ENCODE measurements around the gene IFT52.

Gene IFT52

GRCh38 chr20:43568706-43569105 lies 22.0 kb upstream of the IFT52 start:
- Histone ChIP-seq H2AFZ (ENCODE audit: low read length) (no peak overlapping the region), H2BK5ac (ENCODE audit: low read length) (no peak overlapping the region), H3K23ac (ENCODE audit: low read depth, low read length, poor library complexity) (no peak overlapping the region), H3K14ac (ENCODE audit: low read length) (no peak overlapping the region), H3K4ac (ENCODE audit: low read length) (no peak overlapping the region), H3K9ac (ENCODE audit: low read depth, low read length, poor library complexity) (no peak overlapping the region), H2AK5ac (ENCODE audit: low read depth, low read length) (no peak overlapping the region), H2BK15ac (ENCODE audit: low read length) (no peak overlapping the region), H3K4me2 (ENCODE audit: insufficient read depth, low read length, poor library complexity, severe bottlenecking) (no peak overlapping the region), H3K36me3 (replicated peaks in 1 of 2; ENCODE audit: control insufficient read depth in 2 of 2, insufficient read depth in 2 of 2, low read length in 2 of 2) (no peaks in the 10 kb centered on the region), H4K91ac (ENCODE audit: low read depth, low read length, poor library complexity) (no peak overlapping the region), H2BK120ac (ENCODE audit: low read depth, low read length) (no peak overlapping the region), H3K18ac (ENCODE audit: low read length) (no peak overlapping the region), H3K79me1 (ENCODE audit: low read depth, low read length) (no peaks in the 10 kb centered on the region), H3K27me3 (ENCODE audit: control insufficient read depth in 3 of 3, insufficient read depth in 3 of 3, low read depth in 1 of 3, low read length in 3 of 3) (peaks cover 0 to 3% (median 0%) of the 10 kb centered on the region in 3 experiments), H3K4me1 (ENCODE audit: control insufficient read depth in 2 of 2, insufficient read depth in 1 of 2, low read depth in 1 of 2, low read length in 2 of 2) (no peaks in the 10 kb centered on the region), H3K4me3 (ENCODE audit: low read length in 2 of 2) (no peak overlapping the region), H4K8ac (ENCODE audit: low read depth, low read length) (no peak overlapping the region), H3K9me3 (replicated peaks in 1 of 2; ENCODE audit: control insufficient read depth in 2 of 2, insufficient read depth in 1 of 2, low read depth in 1 of 2, low read length in 2 of 2) (no peaks in the 10 kb centered on the region), H3K27ac (replicated peaks; ENCODE audit: low read length) (no peak overlapping the region), H2BK12ac (ENCODE audit: low read length) (no peak overlapping the region)
- DNase-seq (ENCODE audit: low spot score): no peak
- no CpG with 5 or more reads among the region's 4 CpGs for WGBS, 2 donors (ENCODE audit: extremely low coverage in 2 of 2, insufficient read length in 2 of 2, insufficient replicate concordance in 1 of 2)

GRCh38 chr20:43569282-43569681 lies 21.5 kb upstream of the IFT52 start:
- no peak for DNase-seq (ENCODE audit: low spot score)
- H3K23ac ChIP-seq (ENCODE audit: low read depth, low read length, poor library complexity): no peak overlapping the region
- no peak overlapping the region for H3K9ac ChIP-seq (ENCODE audit: low read depth, low read length, poor library complexity)
- no peak overlapping the region for H2AK5ac ChIP-seq (ENCODE audit: low read depth, low read length)
- H3K4me2 ChIP-seq (ENCODE audit: insufficient read depth, low read length, poor library complexity, severe bottlenecking): no peak overlapping the region
- no peak overlapping the region for H3K4me3 ChIP-seq (ENCODE audit: low read length in 2 of 2)
- no peak overlapping the region for H2AFZ ChIP-seq (ENCODE audit: low read length)
- no peak overlapping the region for H2BK15ac ChIP-seq (ENCODE audit: low read length)
- no peak overlapping the region for H4K8ac ChIP-seq (ENCODE audit: low read depth, low read length)
- no peak overlapping the region for H2BK120ac ChIP-seq (ENCODE audit: low read depth, low read length)
- no peaks in the 10 kb centered on the region for H3K9me3 ChIP-seq (replicated peaks in 1 of 2; ENCODE audit: control insufficient read depth in 2 of 2, insufficient read depth in 1 of 2, low read depth in 1 of 2, low read length in 2 of 2)
- H2BK12ac ChIP-seq (ENCODE audit: low read length): no peak overlapping the region
- H3K27ac ChIP-seq (replicated peaks; ENCODE audit: low read length): no peak overlapping the region
- peaks cover 0 to 3% (median 0%) of the 10 kb centered on the region in 3 experiments for H3K27me3 ChIP-seq (ENCODE audit: control insufficient read depth in 3 of 3, insufficient read depth in 3 of 3, low read depth in 1 of 3, low read length in 3 of 3)
- no peak overlapping the region for H2BK5ac ChIP-seq (ENCODE audit: low read length)
- no peaks in the 10 kb centered on the region for H3K4me1 ChIP-seq (ENCODE audit: control insufficient read depth in 2 of 2, insufficient read depth in 1 of 2, low read depth in 1 of 2, low read length in 2 of 2)
- H3K79me1 ChIP-seq (ENCODE audit: low read depth, low read length): no peaks in the 10 kb centered on the region
- WGBS, 2 donors (ENCODE audit: extremely low coverage in 2 of 2, insufficient read length in 2 of 2, insufficient replicate concordance in 1 of 2): no CpG with 5 or more reads among the region's 10 CpGs
- no peak overlapping the region for H4K91ac ChIP-seq (ENCODE audit: low read depth, low read length, poor library complexity)
- H3K4ac ChIP-seq (ENCODE audit: low read length): no peak overlapping the region
- H3K14ac ChIP-seq (ENCODE audit: low read length): no peak overlapping the region
- H3K36me3 ChIP-seq (replicated peaks in 1 of 2; ENCODE audit: control insufficient read depth in 2 of 2, insufficient read depth in 2 of 2, low read length in 2 of 2): no peaks in the 10 kb centered on the region
- no peak overlapping the region for H3K18ac ChIP-seq (ENCODE audit: low read length)

GRCh38 chr20:43570496-43570895 lies 20.2 kb upstream of the IFT52 start:
- H3K36me3 ChIP-seq (replicated peaks in 1 of 2; ENCODE audit: control insufficient read depth in 2 of 2, insufficient read depth in 2 of 2, low read length in 2 of 2): no peaks in the 10 kb centered on the region
- H2BK5ac ChIP-seq (ENCODE audit: low read length): no peak overlapping the region
- H3K4me2 ChIP-seq (ENCODE audit: insufficient read depth, low read length, poor library complexity, severe bottlenecking): no peak overlapping the region
- H3K14ac ChIP-seq (ENCODE audit: low read length): no peak overlapping the region
- H3K9me3 ChIP-seq (replicated peaks in 1 of 2; ENCODE audit: control insufficient read depth in 2 of 2, insufficient read depth in 1 of 2, low read depth in 1 of 2, low read length in 2 of 2): no peaks in the 10 kb centered on the region
- no peak overlapping the region for H3K4ac ChIP-seq (ENCODE audit: low read length)
- H3K27me3 ChIP-seq (ENCODE audit: control insufficient read depth in 3 of 3, insufficient read depth in 3 of 3, low read depth in 1 of 3, low read length in 3 of 3): peaks cover 0 to 3% (median 0%) of the 10 kb centered on the region in 3 experiments
- peak overlapping the region; percentile 61 for H3K23ac ChIP-seq (ENCODE audit: low read depth, low read length, poor library complexity)
- H4K91ac ChIP-seq (ENCODE audit: low read depth, low read length, poor library complexity): no peak overlapping the region
- H2AK5ac ChIP-seq (ENCODE audit: low read depth, low read length): no peak overlapping the region
- H3K27ac ChIP-seq (replicated peaks; ENCODE audit: low read length): no peak overlapping the region
- no peak overlapping the region for H3K18ac ChIP-seq (ENCODE audit: low read length)
- no peak overlapping the region for H2BK12ac ChIP-seq (ENCODE audit: low read length)
- no peak overlapping the region for H2BK120ac ChIP-seq (ENCODE audit: low read depth, low read length)
- no peak overlapping the region for H4K8ac ChIP-seq (ENCODE audit: low read depth, low read length)
- DNase-seq (ENCODE audit: low spot score): no peak
- H3K9ac ChIP-seq (ENCODE audit: low read depth, low read length, poor library complexity): no peak overlapping the region
- no peak overlapping the region for H2BK15ac ChIP-seq (ENCODE audit: low read length)
- H3K4me3 ChIP-seq (ENCODE audit: low read length in 2 of 2): no peak overlapping the region
- WGBS, 2 donors (ENCODE audit: extremely low coverage in 2 of 2, insufficient read length in 2 of 2, insufficient replicate concordance in 1 of 2): no CpG with 5 or more reads among the region's 10 CpGs
- no peaks in the 10 kb centered on the region for H3K4me1 ChIP-seq (ENCODE audit: control insufficient read depth in 2 of 2, insufficient read depth in 1 of 2, low read depth in 1 of 2, low read length in 2 of 2)
- H2AFZ ChIP-seq (ENCODE audit: low read length): no peak overlapping the region
- no peaks in the 10 kb centered on the region for H3K79me1 ChIP-seq (ENCODE audit: low read depth, low read length)

- H3K18ac ChIP-seq (ENCODE audit: low read length): no peak overlapping the region
- no CpG with 5 or more reads among the region's 3 CpGs for WGBS, 2 donors (ENCODE audit: extremely low coverage in 2 of 2, insufficient read length in 2 of 2, insufficient replicate concordance in 1 of 2)
- no peak overlapping the region for H4K8ac ChIP-seq (ENCODE audit: low read depth, low read length)
- no peak overlapping the region for H3K4me2 ChIP-seq (ENCODE audit: insufficient read depth, low read length, poor library complexity, severe bottlenecking)
- no peak overlapping the region for H3K4me3 ChIP-seq (ENCODE audit: low read length in 2 of 2)
- no peaks in the 10 kb centered on the region for H3K36me3 ChIP-seq (replicated peaks in 1 of 2; ENCODE audit: control insufficient read depth in 2 of 2, insufficient read depth in 2 of 2, low read length in 2 of 2)
- H3K9me3 ChIP-seq (replicated peaks in 1 of 2; ENCODE audit: control insufficient read depth in 2 of 2, insufficient read depth in 1 of 2, low read depth in 1 of 2, low read length in 2 of 2): no peaks in the 10 kb centered on the region
- no peak overlapping the region for H3K4ac ChIP-seq (ENCODE audit: low read length)
- no peak overlapping the region for H2AK5ac ChIP-seq (ENCODE audit: low read depth, low read length)
- no peaks in the 10 kb centered on the region for H3K4me1 ChIP-seq (ENCODE audit: control insufficient read depth in 2 of 2, insufficient read depth in 1 of 2, low read depth in 1 of 2, low read length in 2 of 2)
- H2BK15ac ChIP-seq (ENCODE audit: low read length): no peak overlapping the region
- H2BK5ac ChIP-seq (ENCODE audit: low read length): no peak overlapping the region
- H4K91ac ChIP-seq (ENCODE audit: low read depth, low read length, poor library complexity): no peak overlapping the region
- H3K14ac ChIP-seq (ENCODE audit: low read length): no peak overlapping the region
- no peak overlapping the region for H3K23ac ChIP-seq (ENCODE audit: low read depth, low read length, poor library complexity)
- H2BK120ac ChIP-seq (ENCODE audit: low read depth, low read length): no peak overlapping the region
- no peak overlapping the region for H2BK12ac ChIP-seq (ENCODE audit: low read length)
- peaks cover 0 to 3% (median 0%) of the 10 kb centered on the region in 3 experiments for H3K27me3 ChIP-seq (ENCODE audit: control insufficient read depth in 3 of 3, insufficient read depth in 3 of 3, low read depth in 1 of 3, low read length in 3 of 3)
- DNase-seq (ENCODE audit: low spot score): no peak
- no peak overlapping the region for H3K27ac ChIP-seq (replicated peaks; ENCODE audit: low read length)
- no peak overlapping the region for H2AFZ ChIP-seq (ENCODE audit: low read length)
- no peaks in the 10 kb centered on the region for H3K79me1 ChIP-seq (ENCODE audit: low read depth, low read length)
- no peak overlapping the region for H3K9ac ChIP-seq (ENCODE audit: low read depth, low read length, poor library complexity)
Measured at GRCh38 chr20:43571310-43571709, 19.4 kb upstream of the IFT52 start.

Data from neuronal stem cell (in vitro differentiated cells).